NCI-H1105 treated with DMSO at 0.1 percent for 48 hours (cell line): ENCODE results near the gene OGDHL.
"Not testable (repeated sequence)": the region's sequence is repeated elsewhere in the genome, so short reads cannot be mapped to it uniquely, and the experiment has no call there.

Experiments used
- DNase-seq: peaks from one replicate; lab custom pipeline; 2025; lab: John Stamatoyannopoulos, UW

The OGDHL gene

GRCh38 chr10:49756031-49756430, 6.1 kb downstream of the OGDHL start:
- DNase-seq = no peak

- DNase-seq = not testable (repeated sequence)
These were observed 7.2 kb downstream of the OGDHL start for GRCh38 chr10:49754951-49755350.

- DNase-seq = no peak
These were observed 9.5 kb downstream of the OGDHL start for GRCh38 chr10:49752584-49752983.

GRCh38 chr10:49751636-49752510, 10.2 kb downstream of the OGDHL start:
- no peak for DNase-seq

GRCh38 chr10:49751216-49751615, 10.9 kb downstream of the OGDHL start:
- DNase-seq = no peak

GRCh38 chr10:49750546-49750945, 11.6 kb downstream of the OGDHL start:
- no peak for DNase-seq

- DNase-seq = no peak
These were observed 12.3 kb downstream of the OGDHL start for GRCh38 chr10:49749556-49750491.

GRCh38 chr10:49749144-49749543, 13.0 kb downstream of the OGDHL start:
- DNase-seq = no peak

GRCh38 chr10:49748006-49748405, 14.1 kb downstream of the OGDHL start:
- no peak for DNase-seq

GRCh38 chr10:49747303-49747646, 14.8 kb downstream of the OGDHL start:
- no peak for DNase-seq

- no peak for DNase-seq
These were observed 15.4 kb downstream of the OGDHL start for GRCh38 chr10:49746626-49747302.

GRCh38 chr10:49745756-49746155, 16.4 kb downstream of the OGDHL start:
- no peak for DNase-seq

GRCh38 chr10:49744924-49745605, 17.1 kb downstream of the OGDHL start:
- DNase-seq = no peak

GRCh38 chr10:49744091-49744685, 17.9 kb downstream of the OGDHL start:
- no peak for DNase-seq

GRCh38 chr10:49743464-49744075, 18.6 kb downstream of the OGDHL start:
- DNase-seq = no peak

- DNase-seq = no peak
These were observed 19.2 kb downstream of the OGDHL start for GRCh38 chr10:49742683-49743463.

- DNase-seq = no peak
These were observed 20.8 kb downstream of the OGDHL start for GRCh38 chr10:49741108-49741995.

GRCh38 chr10:49740346-49741107, 21.6 kb downstream of the OGDHL start:
- no peak for DNase-seq
